HG03460 (cell line): ENCODE data around the gene CYBRD1.
A peak's percentile ranks its signal among the peaks of the same experiment; 100 is the strongest.

Source experiments
- ATAC-seq: cut with Tn5 transposase; IDR thresholded peaks from one replicate; pipeline ENCODE4 v1.9.1; 2021; ENCODE audit not compliant: unreplicated experiment

Gene CYBRD1

GRCh38 chr2:171551836-171552235 is 29.6 kb downstream of the CYBRD1 start:
- ATAC-seq = no peak

DNA sequence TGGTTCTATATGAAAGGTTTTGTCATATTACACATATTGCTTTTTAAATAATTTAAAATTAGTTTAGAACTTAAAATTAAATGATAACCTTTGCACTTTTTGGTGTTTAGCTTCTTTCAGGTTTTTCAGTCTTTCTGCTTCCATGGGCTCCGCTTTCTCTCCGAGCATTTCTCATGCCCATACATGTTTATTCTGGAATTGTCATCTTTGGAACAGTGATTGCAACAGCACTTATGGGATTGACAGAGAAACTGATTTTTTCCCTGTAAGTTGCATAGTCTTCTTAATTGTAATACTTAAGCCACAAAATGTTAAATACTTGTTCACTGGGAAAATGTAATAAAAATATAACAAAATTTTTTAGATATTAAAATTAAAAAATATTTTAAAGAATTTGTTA is 31.0 kb downstream of the CYBRD1 start:
- ATAC-seq = no peak

- no peak for ATAC-seq
Observed at GRCh38 chr2:171553858-171554257, 31.6 kb downstream of the CYBRD1 start.

GRCh38 chr2:171554991-171555615 is 32.8 kb downstream of the CYBRD1 start:
- ATAC-seq = no peak

- ATAC-seq = no peak
Observed at GRCh38 chr2:171557363-171557762, 35.1 kb downstream of the CYBRD1 start.

GRCh38 chr2:171563301-171563700 is 41.0 kb downstream of the CYBRD1 start:
- no peak for ATAC-seq

GRCh38 chr2:171564463-171564862 is 42.2 kb downstream of the CYBRD1 start:
- no peak for ATAC-seq

DNA sequence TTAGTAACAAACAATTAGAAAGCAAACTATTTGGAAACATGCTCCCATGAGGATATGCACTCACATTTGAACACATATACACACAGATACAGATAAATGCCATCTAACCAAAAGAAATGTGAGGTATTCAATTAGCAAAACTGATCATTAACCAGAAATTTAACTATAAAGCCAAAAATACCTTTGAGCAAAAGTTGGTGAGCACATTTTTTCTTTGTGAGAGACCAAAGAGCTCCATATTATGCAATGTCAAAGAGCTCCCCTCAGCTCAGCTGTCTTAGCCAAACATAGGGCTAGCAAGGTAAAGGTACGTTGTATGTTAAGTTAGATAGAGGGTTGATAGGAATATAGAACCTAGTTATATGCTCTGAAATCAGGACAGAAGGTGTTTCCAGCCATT is 43.8 kb downstream of the CYBRD1 start:
- no peak for ATAC-seq

GRCh38 chr2:171566753-171567152 is 44.5 kb downstream of the CYBRD1 start:
- ATAC-seq = no peak

- no peak for ATAC-seq
Observed at GRCh38 chr2:171568089-171568488, 45.8 kb downstream of the CYBRD1 start.

DNA sequence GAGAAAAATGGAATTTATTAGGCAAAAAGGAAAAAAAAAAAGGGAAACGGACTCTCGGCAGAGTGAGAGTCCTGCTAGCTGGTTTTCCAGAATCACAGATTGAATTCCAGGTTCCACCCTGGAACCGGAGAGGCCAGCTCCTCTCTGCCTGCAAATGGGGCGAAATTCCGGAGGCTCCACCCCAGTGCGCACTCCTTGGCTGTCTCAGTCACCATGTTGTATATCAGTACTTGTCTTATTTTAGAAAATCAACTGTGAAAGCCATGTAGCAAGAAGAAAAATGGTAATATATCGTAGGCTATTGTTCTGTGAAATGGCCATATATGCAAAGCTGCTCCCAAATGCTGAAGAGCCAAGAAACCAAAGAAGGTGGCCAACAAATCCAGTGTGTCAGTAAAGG is 49.4 kb downstream of the CYBRD1 start:
- no peak for ATAC-seq

DNA sequence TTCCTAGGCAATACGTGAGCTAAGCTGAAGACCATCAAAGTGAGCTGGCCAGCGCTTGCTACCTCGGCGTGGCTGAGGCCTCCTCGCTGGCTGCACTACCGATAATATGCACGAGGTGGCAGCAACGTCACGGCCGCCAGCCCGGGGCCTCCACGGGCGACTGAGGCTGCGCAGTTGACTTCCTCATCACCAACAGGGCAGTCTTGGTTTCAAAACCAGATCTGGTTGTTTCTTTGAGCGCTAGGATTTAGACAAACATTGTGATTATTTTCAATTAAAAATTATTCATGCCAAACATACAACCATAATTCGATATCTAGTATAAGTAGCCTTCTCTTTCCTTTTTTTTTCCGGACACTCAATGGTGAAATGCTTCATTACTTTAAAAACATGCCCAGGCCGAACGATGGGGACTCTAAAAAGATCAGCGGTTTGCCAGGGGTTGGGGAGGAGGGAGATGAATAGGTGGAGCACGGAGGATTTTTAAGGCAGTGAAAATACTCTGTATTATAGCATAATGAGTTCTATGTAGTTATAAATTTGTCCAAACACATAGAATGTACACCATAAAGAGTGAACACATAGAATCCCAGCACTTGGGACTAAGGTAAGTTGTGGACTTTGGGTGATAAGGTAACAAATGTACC is 52.0 kb downstream of the CYBRD1 start:
- ATAC-seq = peak; percentile 93

DNA sequence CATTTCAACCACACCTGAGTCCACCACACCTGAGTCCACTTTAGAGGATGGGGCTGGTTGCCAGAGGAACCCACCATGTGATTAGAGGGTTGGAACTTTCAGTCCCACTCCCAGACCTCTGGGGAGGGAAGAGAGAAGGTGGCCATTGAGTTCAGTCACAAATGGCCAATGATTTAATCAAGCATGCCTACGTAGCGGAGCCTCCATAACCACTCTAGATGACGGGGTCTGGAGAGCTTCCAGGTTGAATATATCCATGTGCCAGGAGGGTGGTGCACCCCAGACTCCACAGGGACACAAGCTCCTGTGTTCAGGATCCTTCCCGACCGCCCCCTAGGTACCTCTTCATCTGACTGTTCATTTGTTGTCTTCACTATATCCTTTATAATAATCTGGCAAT is 53.3 kb downstream of the CYBRD1 start:
- ATAC-seq = no peak

DNA sequence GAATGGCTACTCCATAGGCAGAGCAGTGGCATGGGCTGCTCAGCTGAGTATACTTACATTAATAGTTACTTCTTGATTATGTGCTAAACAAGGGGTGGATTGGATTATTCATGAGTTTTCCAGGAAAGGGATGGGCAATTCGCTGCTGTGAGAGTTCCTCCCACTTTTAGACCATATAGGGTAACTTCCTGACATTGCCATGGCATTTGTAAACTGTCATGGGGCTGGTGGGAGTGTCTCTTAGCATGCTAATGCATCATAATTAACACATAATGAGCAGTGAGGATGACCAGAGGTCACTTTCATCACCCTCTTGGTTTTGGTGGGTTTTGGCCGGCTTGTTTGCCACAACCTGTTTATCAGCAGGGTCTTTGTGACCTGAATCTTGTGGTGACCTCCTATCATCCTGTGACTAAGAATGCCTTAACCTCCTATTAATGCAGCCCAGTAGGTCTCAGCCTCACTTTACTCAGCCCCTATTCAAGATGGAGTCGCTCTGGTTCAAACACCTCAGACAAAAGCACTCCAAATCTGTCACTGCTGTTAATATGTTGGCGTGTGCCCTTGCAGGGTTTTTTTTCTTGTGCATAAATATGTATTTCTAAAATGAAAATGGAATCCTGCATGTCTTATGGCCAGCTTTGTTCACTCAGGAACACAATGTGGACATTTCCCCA is 56.0 kb downstream of the CYBRD1 start:
- no peak for ATAC-seq

- no peak for ATAC-seq
Observed at GRCh38 chr2:171579481-171579880, 57.2 kb downstream of the CYBRD1 start.

DNA sequence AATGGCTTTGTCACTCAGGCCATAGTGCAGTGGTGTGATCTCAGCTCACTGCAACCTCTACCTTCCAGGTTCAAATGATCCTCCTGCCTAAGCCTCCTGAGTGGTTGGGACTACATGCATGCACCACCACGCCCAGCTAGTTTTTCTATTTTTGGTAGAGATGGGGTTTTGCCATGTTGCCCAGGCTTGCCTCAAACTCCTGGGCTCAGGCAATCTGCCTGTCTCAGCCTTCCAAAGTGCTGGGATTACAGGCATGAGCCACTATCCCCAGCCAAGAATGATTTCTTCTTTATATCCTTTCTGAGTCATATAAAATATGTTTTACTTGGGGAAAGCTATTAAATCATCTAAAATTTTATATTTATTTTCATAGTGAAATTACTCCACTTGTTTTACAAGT is 61.3 kb downstream of the CYBRD1 start:
- no peak for ATAC-seq

DNA sequence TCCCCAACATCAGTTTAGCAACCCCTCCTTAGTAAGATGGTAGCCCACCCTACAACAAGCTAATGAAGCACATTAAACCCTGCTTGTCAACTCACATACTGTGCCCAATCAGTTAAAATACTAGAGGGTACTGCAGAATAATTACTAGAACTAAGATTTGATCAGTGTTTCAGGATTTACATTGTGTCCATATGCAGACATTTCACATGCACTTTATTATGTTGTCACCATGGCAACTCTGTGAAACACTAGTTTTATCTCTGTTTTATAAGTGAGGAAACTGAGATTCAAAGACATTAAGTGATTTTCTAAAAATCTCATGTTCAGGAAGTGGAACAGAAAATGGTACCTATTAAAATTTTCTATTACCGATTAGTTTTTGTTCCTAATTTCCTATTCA is 61.7 kb downstream of the CYBRD1 start:
- no peak for ATAC-seq

- no peak for ATAC-seq
Observed at GRCh38 chr2:171587132-171587531, 64.9 kb downstream of the CYBRD1 start.

- no peak for ATAC-seq
Observed at GRCh38 chr2:171587567-171587966, 65.3 kb downstream of the CYBRD1 start.

- no peak for ATAC-seq
Observed at GRCh38 chr2:171590116-171590515, 67.8 kb downstream of the CYBRD1 start.

GRCh38 chr2:171592036-171592555 is 69.8 kb downstream of the CYBRD1 start:
- ATAC-seq = no peak

GRCh38 chr2:171595456-171595855 is 73.2 kb downstream of the CYBRD1 start:
- no peak for ATAC-seq
